OCI-LY1 (cell line): ENCODE results near the gene ADAMTS9.

Experiments used
- EZH2 ChIP-seq: fragments of 200-600 bp; sonication (generic), shearing (Covaris generic); IDR thresholded peaks from 2 replicates; pipeline ENCODE4 v1.8.0; 2017; ENCODE audit warnings: borderline replicate concordance, mixed run types, mild to moderate bottlenecking, antibody characterized with exemption, low read length, moderate library complexity, mixed read lengths
- TF ChIP-seq, protein P1 (sequence below): fragments of 200-600 bp; sonication (generic), shearing (Covaris generic); IDR thresholded peaks from 2 replicates; pipeline ENCODE4 v1.5.1; 2017; ENCODE audit warnings: mild to moderate bottlenecking, antibody characterized with exemption, low read length, moderate library complexity, mixed read lengths

DNA sequence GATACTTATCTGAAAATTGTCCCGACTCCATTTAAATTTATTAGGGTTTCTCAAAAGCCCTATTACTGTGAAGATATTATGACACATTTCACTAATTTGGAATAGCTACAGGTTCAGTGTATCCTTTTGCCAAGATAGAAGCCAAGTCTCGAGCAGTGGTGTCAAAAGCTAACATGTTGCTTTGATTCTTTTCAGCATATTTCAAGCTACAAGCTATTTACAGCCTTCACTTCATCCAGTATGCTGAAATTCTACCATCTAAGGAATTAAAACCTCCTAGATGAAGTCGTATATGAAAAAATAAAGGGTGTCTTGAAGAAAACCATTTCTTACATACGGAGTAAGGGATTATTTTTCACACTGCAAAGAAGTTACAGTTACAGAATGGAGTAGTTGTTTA, 31.2 kb upstream of the ADAMTS9 start:
- TF ChIP-seq, protein P1, sequence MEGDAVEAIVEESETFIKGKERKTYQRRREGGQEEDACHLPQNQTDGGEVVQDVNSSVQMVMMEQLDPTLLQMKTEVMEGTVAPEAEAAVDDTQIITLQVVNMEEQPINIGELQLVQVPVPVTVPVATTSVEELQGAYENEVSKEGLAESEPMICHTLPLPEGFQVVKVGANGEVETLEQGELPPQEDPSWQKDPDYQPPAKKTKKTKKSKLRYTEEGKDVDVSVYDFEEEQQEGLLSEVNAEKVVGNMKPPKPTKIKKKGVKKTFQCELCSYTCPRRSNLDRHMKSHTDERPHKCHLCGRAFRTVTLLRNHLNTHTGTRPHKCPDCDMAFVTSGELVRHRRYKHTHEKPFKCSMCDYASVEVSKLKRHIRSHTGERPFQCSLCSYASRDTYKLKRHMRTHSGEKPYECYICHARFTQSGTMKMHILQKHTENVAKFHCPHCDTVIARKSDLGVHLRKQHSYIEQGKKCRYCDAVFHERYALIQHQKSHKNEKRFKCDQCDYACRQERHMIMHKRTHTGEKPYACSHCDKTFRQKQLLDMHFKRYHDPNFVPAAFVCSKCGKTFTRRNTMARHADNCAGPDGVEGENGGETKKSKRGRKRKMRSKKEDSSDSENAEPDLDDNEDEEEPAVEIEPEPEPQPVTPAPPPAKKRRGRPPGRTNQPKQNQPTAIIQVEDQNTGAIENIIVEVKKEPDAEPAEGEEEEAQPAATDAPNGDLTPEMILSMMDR, result no peak
- no peak for TF ChIP-seq EZH2
